Stimulated activated memory B cell treated with anti-CD40 and anti-IgM and Interleukin-4, amounts not matched to agents 10 μg/mL and 1 μg/mL and 100 μg/mL, for 72 hours (primary cell): ENCODE data around the gene CTBS.

ENCODE experiments used
- ATAC-seq: fragments of 150-1000 bp; cut with Tn5 transposase; 2 replicates; pipeline ENCODE4 v1.10.0; 2021
- H3K27ac Mint-ChIP-seq: one replicate; pipeline ENCODE4 v1.8.0; 2022; ENCODE audit warnings: mild to moderate bottlenecking, mixed read lengths
- H3K27me3 Mint-ChIP-seq: one replicate; pipeline ENCODE4 v1.8.0; 2022; ENCODE audit warnings: mixed read lengths
- H3K36me3 Mint-ChIP-seq: one replicate; pipeline ENCODE4 v1.8.0; 2022; ENCODE audit warnings: mixed read lengths
- H3K4me1 Mint-ChIP-seq: one replicate; pipeline ENCODE4 v1.8.0; 2022; ENCODE audit warnings: mixed read lengths
- H3K4me3 Mint-ChIP-seq: one replicate; pipeline ENCODE4 v1.8.0; 2022; ENCODE audit warnings: mild to moderate bottlenecking, moderate library complexity, mixed read lengths
- H3K9me3 Mint-ChIP-seq: one replicate; pipeline ENCODE4 v1.8.0; 2022; ENCODE audit warnings: mixed read lengths

CTBS gene

GRCh38 chr1:84504580-84505492 is 69.4 kb downstream of the CTBS start:
- Mint-ChIP-seq H3K27ac (peak overlapping the region; percentile 93), H3K36me3 (peaks cover 9% of the 10 kb centered on the region), H3K27me3 (no peaks in the 10 kb centered on the region), H3K4me1 (peaks cover 40% of the 10 kb centered on the region), H3K9me3 (no peaks in the 10 kb centered on the region), H3K4me3 (peak overlapping the region; percentile 92)
- no peak for ATAC-seq

GRCh38 chr1:84502927-84503326 is 71.3 kb downstream of the CTBS start:
- Mint-ChIP-seq H3K9me3 (no peaks in the 10 kb centered on the region), H3K4me1 (peaks cover 40% of the 10 kb centered on the region), H3K27me3 (no peaks in the 10 kb centered on the region), H3K27ac (no peak overlapping the region), H3K36me3 (peaks cover 20% of the 10 kb centered on the region), H3K4me3 (no peak overlapping the region)
- ATAC-seq = no peak
